Mucosa of descending colon (tissue), 3 donors: ENCODE measurements around the gene PBX3. TPM values are rescaled to one million over a fixed set of nuclear protein-coding genes. Genes with fewer than 3 reads are reported as not detected.

Source experiments
- ATAC-seq: fragments of 200-7000 bp; cut with Tn5 transposase; one replicate; pipeline ENCODE4 v1.9.1; 2020; ENCODE audit warnings: mild to moderate bottlenecking, moderate library complexity
- DNase-seq, 3 donors: peaks; one replicate each; pipeline ENCODE4 v3.0.0-alpha.2; 2020
- H3K36me3 ChIP-seq: fragments of 200-600 bp; one replicate; pipeline ENCODE4 v1.8.0; 2021; ENCODE audit warnings: low read depth, mild to moderate bottlenecking
- H3K4me1 ChIP-seq: fragments of 200-600 bp; one replicate; pipeline ENCODE4 v1.8.0; 2021; ENCODE audit warnings: low read depth, mild to moderate bottlenecking
- H3K4me3 ChIP-seq: fragments of 200-600 bp; one replicate; pipeline ENCODE4 v1.8.0; 2021; ENCODE audit warnings: mild to moderate bottlenecking
- H3K9me3 ChIP-seq: fragments of 200-600 bp; one replicate; pipeline ENCODE4 v1.8.0; 2021; ENCODE audit warnings: mild to moderate bottlenecking
- intact Hi-C, 2 donors: fragments of 100-400 bp; cut with DNase I in 1 of 2; cut with micrococcal nuclease in 1 of 2; formaldehyde crosslinking; loops; one replicate each; pipeline versions ENCODE4 v1.11.0 to v1.11.1; 2022; cut with DNase I, micrococcal nuclease
- long read RNA-seq, 2 donors: library from polyadenylated mRNA; unstranded; transcript quantifications; one replicate each; pipeline ENCODE4 v2.0.0, GENCODE V29; 2019 to 2021
- total RNA-seq, 3 donors: library from RNA; stranded (reverse); fragmentation: NEBNext Ultra II Directional in 2 of 3; extraction: Animal tissue kit (Norgen Biotek cat#: 25700) in 2 of 3; gene quantifications; one replicate each; pipeline versions ENCODE4 v1.2.1 to v1.2.4, GENCODE V29; 2021 to 2023
- TF ChIP-seq, protein P1 (sequence below): fragments of 200-600 bp; IDR thresholded peaks from one replicate; pipeline ENCODE4 v1.8.0; 2022; ENCODE audit warnings: antibody characterized with exemption, mild to moderate bottlenecking
- donor health status: DM: no; HTN: no; CAD: no; lungs with moderate emphysema.
- donor health status: DM: no; HTN: no; CAD: no.
- donor health status: DM: no; HTN: yes; CAD: no.

PBX3 gene
- 10 to 100 TPM; 11.7 to 71.7 (median 17.4) TPM for total RNA-seq
- long read RNA-seq, donor 1, transcript PBX3-201 (8 exons, 2,755 nt): minor isoform, 26 of 137 reads
- long read RNA-seq, donor 1, transcript PBX3-204 (9 exons, 2,775 nt): major isoform, 57 of 137 reads
- long read RNA-seq, donor 1, transcript PBX3-205 (7 exons, 950 nt): minor isoform, 9 of 137 reads
- long read RNA-seq, donor 1, transcript PBX3-202 (8 exons, 1,130 nt): minor isoform, 12 of 137 reads
- long read RNA-seq, donor 1, partial matches to known transcripts: 14 of 137 reads
- long read RNA-seq, donor 1, other reads (novel, unspliced or antisense): 14 of 137 reads
- long read RNA-seq, donor 2, partial matches to known transcripts: 3 of 7 reads
- long read RNA-seq, donor 2, other reads (novel, unspliced or antisense): 1 of 7 reads

DNA sequence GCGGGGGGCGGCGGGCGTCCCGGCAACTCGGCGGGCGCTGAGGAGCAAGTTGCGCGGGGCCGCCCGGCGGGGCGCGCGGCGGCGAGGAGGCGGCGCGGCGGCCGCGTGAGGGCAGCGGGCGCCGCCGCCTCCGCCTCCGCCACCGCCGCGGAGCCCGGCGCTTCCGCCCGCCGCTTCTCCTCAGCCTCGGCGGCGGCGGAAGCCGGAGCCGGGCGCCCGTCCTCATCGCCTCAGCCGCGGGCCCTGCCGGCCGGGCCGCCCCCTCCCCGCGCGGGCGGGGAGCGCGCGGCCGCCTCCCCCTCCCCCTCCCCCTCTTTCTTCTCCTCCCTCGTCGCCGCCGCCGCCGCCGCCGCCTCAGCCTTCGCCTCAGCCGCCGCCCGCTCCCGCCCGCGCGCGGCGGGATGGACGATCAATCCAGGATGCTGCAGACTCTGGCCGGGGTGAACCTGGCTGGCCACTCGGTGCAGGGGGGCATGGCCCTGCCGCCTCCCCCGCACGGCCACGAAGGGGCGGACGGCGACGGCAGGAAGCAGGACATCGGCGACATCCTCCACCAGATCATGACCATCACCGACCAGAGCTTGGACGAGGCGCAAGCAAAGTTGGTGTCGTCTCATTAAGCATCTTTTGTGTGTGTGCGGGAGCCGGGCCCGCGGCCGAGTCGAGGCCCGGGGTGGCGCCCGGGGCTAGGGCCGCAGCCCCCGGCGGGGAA, at the start of gene PBX3:
Gene PBX3 (plus strand): TSS at position 321 of the 712 bp plus-strand sequence.
- peak; percentile 14 for ATAC-seq
- intact Hi-C loops: loop anchor here in 1 of 2 donors (10.0 kb wide), 1 partner anchor 342 kb away; no protein-coding TSS in a partner anchor
- Histone ChIP-seq H3K36me3 (no peaks in the 10 kb centered on the region), H3K4me1 (peaks cover 14% of the 10 kb centered on the region), H3K9me3 (no peaks in the 10 kb centered on the region), H3K4me3 (peak within 1 kb of the TSS; percentile 51)
- DNase-seq: peak; percentile 61 to 76 (median 73)
- TF ChIP-seq, protein P1, sequence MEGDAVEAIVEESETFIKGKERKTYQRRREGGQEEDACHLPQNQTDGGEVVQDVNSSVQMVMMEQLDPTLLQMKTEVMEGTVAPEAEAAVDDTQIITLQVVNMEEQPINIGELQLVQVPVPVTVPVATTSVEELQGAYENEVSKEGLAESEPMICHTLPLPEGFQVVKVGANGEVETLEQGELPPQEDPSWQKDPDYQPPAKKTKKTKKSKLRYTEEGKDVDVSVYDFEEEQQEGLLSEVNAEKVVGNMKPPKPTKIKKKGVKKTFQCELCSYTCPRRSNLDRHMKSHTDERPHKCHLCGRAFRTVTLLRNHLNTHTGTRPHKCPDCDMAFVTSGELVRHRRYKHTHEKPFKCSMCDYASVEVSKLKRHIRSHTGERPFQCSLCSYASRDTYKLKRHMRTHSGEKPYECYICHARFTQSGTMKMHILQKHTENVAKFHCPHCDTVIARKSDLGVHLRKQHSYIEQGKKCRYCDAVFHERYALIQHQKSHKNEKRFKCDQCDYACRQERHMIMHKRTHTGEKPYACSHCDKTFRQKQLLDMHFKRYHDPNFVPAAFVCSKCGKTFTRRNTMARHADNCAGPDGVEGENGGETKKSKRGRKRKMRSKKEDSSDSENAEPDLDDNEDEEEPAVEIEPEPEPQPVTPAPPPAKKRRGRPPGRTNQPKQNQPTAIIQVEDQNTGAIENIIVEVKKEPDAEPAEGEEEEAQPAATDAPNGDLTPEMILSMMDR: no peak

DNA sequence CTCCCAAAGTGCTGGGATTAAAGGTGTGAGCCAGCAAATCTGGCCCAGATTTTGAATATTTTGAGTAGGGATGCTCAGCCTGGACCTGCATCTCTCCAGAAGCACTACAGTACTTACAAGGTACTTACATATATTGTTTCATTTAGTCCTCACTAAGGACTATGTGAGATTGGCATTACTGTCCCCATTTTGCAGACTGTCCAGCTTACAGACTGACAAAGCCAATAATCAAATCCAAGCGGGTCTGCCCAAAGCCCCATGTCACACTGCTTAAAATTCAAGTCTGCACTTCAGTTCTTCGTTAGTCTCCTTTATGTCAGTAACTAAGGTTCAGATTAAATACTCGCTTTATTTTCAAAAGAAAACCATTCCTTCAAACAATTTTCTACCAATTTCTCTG, 47.3 kb upstream of the PBX3 start:
- TF ChIP-seq, protein P1: no peak
- Histone ChIP-seq H3K4me1 (no peaks in the 10 kb centered on the region), H3K9me3 (no peaks in the 10 kb centered on the region), H3K36me3 (no peaks in the 10 kb centered on the region), H3K4me3 (no peak overlapping the region)
- ATAC-seq (no peak), DNase-seq (no peak)
- intact Hi-C loops: no loop called here

DNA sequence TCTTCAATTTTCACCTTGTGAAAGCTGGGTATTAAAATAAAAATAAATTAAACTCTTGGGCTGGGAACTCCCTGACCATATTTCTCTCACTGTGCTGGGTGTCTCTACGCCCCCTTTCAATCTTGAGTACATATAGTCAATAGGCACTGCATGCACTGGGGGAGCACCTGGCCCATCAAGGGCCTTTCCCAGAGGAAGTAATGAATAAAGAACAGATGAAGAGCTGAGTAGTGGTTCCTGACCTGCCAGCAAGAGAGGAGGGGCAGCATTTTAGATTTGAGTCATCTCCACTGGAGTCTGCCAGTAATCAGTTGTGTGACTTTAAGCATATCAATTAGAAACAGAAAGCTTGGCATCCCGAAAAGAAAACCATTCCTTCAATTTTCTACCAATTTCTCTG, 46.4 kb upstream of the PBX3 start:
- no peaks in the 10 kb centered on the region for H3K36me3 ChIP-seq
- TF ChIP-seq, protein P1: no peak
- no peaks in the 10 kb centered on the region for H3K9me3 ChIP-seq
- no peak overlapping the region for H3K4me3 ChIP-seq
- peaks cover 5% of the 10 kb centered on the region for H3K4me1 ChIP-seq
- DNase-seq (no peak), ATAC-seq (no peak)
- intact Hi-C loops: no loop called here

DNA sequence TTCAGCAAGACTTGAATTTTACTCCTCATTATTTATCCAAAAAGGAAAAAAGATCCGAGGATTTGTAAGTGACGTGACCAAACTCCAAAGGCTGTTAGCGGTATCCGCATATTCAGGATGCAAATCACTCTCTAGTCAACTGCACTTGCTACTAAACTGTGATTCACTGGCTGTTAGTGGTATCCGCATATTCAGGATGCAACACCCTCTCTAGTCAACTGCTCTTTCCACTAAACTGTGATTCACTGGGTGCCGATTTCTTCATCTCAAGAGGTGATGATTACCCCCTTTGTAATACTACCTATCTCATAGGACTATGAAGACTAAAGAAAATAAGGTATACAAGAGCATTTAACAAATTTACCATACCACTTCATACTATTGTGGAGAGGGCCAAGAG, 45.8 kb upstream of the PBX3 start:
- no peaks in the 10 kb centered on the region for H3K9me3 ChIP-seq

DNA sequence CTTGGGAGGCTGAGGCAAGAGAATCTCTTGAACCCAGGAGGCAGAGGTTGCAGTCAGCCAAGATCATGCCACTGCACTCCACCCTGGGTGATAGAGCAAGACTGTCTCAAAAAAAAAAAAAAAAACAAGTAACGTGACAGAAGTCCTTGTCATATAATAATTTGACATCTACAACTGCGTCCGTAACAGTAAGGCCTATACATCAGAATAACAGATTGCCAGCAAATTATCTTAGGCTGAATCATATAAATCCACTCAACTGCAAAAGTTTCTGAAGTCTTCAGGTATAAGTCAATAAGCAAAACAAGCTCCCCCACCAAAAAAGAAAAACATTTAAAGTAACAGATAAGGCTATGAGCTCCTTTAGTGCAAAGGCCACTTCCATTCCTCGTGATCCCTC, 43.5 kb upstream of the PBX3 start:
- intact Hi-C loops: no loop called here
- no peak overlapping the region for H3K4me3 ChIP-seq
- no peak for DNase-seq
- TF ChIP-seq, protein P1: no peak
- H3K36me3 ChIP-seq: no peaks in the 10 kb centered on the region
- no peak for ATAC-seq
- H3K4me1 ChIP-seq: peaks cover 10% of the 10 kb centered on the region
- no peaks in the 10 kb centered on the region for H3K9me3 ChIP-seq

More for the DNA sequence above, 45.8 kb upstream of the PBX3 start:
- intact Hi-C loops: no loop called here
- H3K4me3 ChIP-seq: no peak overlapping the region
- TF ChIP-seq, protein P1: no peak
- DNase-seq (no peak), ATAC-seq (no peak)
- H3K36me3 ChIP-seq: no peaks in the 10 kb centered on the region
- H3K4me1 ChIP-seq: peaks cover 10% of the 10 kb centered on the region
